ENCODE data around the gene APOBEC3B. TPM values are rescaled to one million over a fixed set of nuclear protein-coding genes. Genes with fewer than 3 reads are reported as not detected.
A peak's percentile ranks its signal among the peaks of the same experiment; 100 is the strongest.

Gene APOBEC3B
- total and polyA plus RNA-seq, 2 of the 8 experiments (the other 6 are each of a cell fraction or from before 2014, with no cell fraction given), result 14.2 to 74.9 TPM

DNA sequence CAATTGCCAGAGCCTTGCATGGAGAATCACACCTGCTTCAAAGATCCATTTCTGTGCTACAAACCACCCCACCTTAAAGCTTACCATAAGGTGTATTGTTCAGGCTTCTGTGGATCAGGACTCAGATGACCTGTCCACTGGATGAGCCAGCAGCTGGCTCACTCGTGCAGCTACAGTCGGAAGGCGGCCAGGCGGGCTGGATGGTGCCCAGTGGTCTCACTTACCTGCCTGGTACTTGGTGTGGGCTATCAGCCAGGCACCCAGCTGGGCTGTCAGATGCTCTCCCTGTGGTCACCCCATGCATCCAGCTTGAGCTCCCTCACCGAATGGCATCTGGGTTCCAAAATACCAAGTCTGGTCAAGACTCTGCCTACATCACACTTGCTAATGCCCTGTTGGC, 10.9 kb upstream of the APOBEC3B start:
- H3K36me3 ChIP-seq (ENCODE audit: control insufficient read depth in 2 of 4, insufficient read depth in 4 of 4, low read length in 3 of 4), result no peaks in the 10 kb centered on the region
- H2BK15ac ChIP-seq (ENCODE audit: low read length), result 0 out of 2 replicates have a peak overlapping the region, but pooled peaks have one; percentile 16
- no peak overlapping the region for H3K23ac ChIP-seq (ENCODE audit: insufficient read length)
- H4K91ac ChIP-seq (replicated peaks; ENCODE audit: insufficient read length, low read length), result no peak overlapping the region
- no peak overlapping the region for H2BK5ac ChIP-seq (ENCODE audit: low read depth, low read length)
- peaks cover 0 to 7% (median 2%) of the 10 kb centered on the region in 4 experiments; a peak in 3 of 7 replicates for H3K4me1 ChIP-seq (replicated peaks in 1 of 4; ENCODE audit: control insufficient read depth in 3 of 4, insufficient read depth in 4 of 4, low read length in 3 of 4)
- H3K79me1 ChIP-seq (ENCODE audit: low read depth, low read length), result no peaks in the 10 kb centered on the region
- FAIRE-seq (no peak), DNase-seq (ENCODE audit: low read depth in 1 of 2, low spot score in 2 of 2) (no peak)
- H3K27me3 ChIP-seq (replicated peaks in 1 of 4; ENCODE audit: control insufficient read depth in 3 of 4, extremely low read depth in 1 of 4, insufficient read depth in 3 of 4, low read length in 3 of 4), result no peaks in the 10 kb centered on the region; a peak in 2 of 7 replicates
- H3K4ac ChIP-seq (replicated peaks; ENCODE audit: insufficient read length, low read depth, low read length), result no peak overlapping the region
- peak overlapping the region; percentile 14; the same call in 1 of the 2 replicates for H2BK12ac ChIP-seq (ENCODE audit: low read depth, low read length)
- no peak overlapping the region for H4K5ac ChIP-seq (ENCODE audit: insufficient read length, low read depth, low read length)
- H3K56ac ChIP-seq (replicated peaks; ENCODE audit: insufficient read length, low read depth, low read length), result no peak overlapping the region
- ChIA-PET CTCF (ENCODE audit: partially characterized antibody) (interaction anchor here (0.6 to 7.1 kb wide), 12 partner anchors 12 to 338 kb away, joined by 3 to 63 read pairs (median 3); partner anchors contain the start of gene APOBEC3B), POLR2A (ENCODE audit: partially characterized antibody) (interaction anchor here (2.0 kb wide), 1 partner anchor 11 kb away, joined by 8 read pairs; the partner anchor contains the start of gene APOBEC3B)
- 100% methylated on average over 5 of the region's 5 CpGs; no CpG with 5 or more reads in 1 of the 2 experiments for WGBS, 2 experiments (ENCODE audit: extremely low coverage in 1 of 2, insufficient coverage in 1 of 2, insufficient read length in 1 of 2, insufficient replicate concordance in 2 of 2, low coverage in 1 of 2, low lambda C conversion rate in 2 of 2, missing lambda C conversion rate in 1 of 2)
- H2BK20ac ChIP-seq (ENCODE audit: low read length), result no peak overlapping the region; the same call in 1 of the 2 replicates
- H4K20me1 ChIP-seq (replicated peaks in 1 of 2; ENCODE audit: control insufficient read depth in 1 of 2, insufficient read depth in 2 of 2, low read length in 2 of 2), result no peaks in the 10 kb centered on the region
- H3K9ac ChIP-seq (replicated peaks in 1 of 4; ENCODE audit: extremely low read depth in 1 of 4, low read depth in 3 of 4, low read length in 3 of 4), result no peak overlapping the region
- H3K23me2 ChIP-seq (ENCODE audit: low read depth, low read length), result no peaks in the 10 kb centered on the region
- no peak overlapping the region for H3K14ac ChIP-seq (ENCODE audit: insufficient read length)
- no peaks in the 10 kb centered on the region for H3K79me2 ChIP-seq (ENCODE audit: control insufficient read depth in 1 of 2, insufficient read depth in 2 of 2, low read length in 2 of 2)
- H2AFZ ChIP-seq (ENCODE audit: low read length), result no peak overlapping the region
- H4K8ac ChIP-seq (ENCODE audit: extremely low read depth, insufficient read depth, low read length), result no peak overlapping the region
- H3K27ac ChIP-seq (ENCODE audit: low read depth, low read length), result no peak overlapping the region
- H3K18ac ChIP-seq (ENCODE audit: extremely low read depth, low read length), result no peak overlapping the region
- no peak overlapping the region for H2AK5ac ChIP-seq (ENCODE audit: low read depth, low read length)
- H3K9me3 ChIP-seq (ENCODE audit: insufficient read depth in 2 of 2, low read depth in 1 of 2, low read length in 1 of 2), result peaks cover 6 to 10% of the 10 kb centered on the region in 2 experiments; a peak in 3 of 4 replicates
- no peak overlapping the region for H2BK120ac ChIP-seq (replicated peaks; ENCODE audit: low read depth, low read length)
- H3K4me2 ChIP-seq (ENCODE audit: insufficient read depth in 1 of 2, low read depth in 2 of 2, low read length in 2 of 2), result no peak overlapping the region
- no peak overlapping the region for H3K4me3 ChIP-seq (ENCODE audit: extremely low read depth in 1 of 4, insufficient read depth in 2 of 4, low read depth in 3 of 4, low read length in 4 of 4)
- TF ChIP-seq PHF8 (conservative IDR thresholded peaks at IDR 0.05; ENCODE audit: low read depth, low read length) (no peak), BACH1 (IDR thresholded peaks at IDR 0.05; ENCODE audit: low read length) (no peak), KDM4A (IDR thresholded peaks at IDR 0.05; ENCODE audit: low read depth, low read length, severe bottlenecking) (no peak), RBBP5 (IDR thresholded peaks at IDR 0.05; ENCODE audit: borderline replicate concordance, low read depth, low read length) (no peak), EZH2 (IDR thresholded peaks at IDR 0.05; ENCODE audit: low read depth, low read length, severe bottlenecking) (no peak), RNF2 (IDR thresholded peaks at IDR 0.05; ENCODE audit: borderline replicate concordance, low read depth, low read length, missing control alignments, poor library complexity, severe bottlenecking) (no peak), SIN3A (conservative IDR thresholded peaks at IDR 0.05 in 1 of 2, IDR thresholded peaks at IDR 0.05 in 1 of 2; ENCODE audit: low read depth in 1 of 2, low read length in 2 of 2) (no peak), CBX5 (IDR thresholded peaks at IDR 0.05; ENCODE audit: low read depth, low read length) (no peak), HDAC6 (IDR thresholded peaks at IDR 0.05; ENCODE audit: low read depth, low read length) (no peak)
- TF ChIP-seq, protein P1, sequence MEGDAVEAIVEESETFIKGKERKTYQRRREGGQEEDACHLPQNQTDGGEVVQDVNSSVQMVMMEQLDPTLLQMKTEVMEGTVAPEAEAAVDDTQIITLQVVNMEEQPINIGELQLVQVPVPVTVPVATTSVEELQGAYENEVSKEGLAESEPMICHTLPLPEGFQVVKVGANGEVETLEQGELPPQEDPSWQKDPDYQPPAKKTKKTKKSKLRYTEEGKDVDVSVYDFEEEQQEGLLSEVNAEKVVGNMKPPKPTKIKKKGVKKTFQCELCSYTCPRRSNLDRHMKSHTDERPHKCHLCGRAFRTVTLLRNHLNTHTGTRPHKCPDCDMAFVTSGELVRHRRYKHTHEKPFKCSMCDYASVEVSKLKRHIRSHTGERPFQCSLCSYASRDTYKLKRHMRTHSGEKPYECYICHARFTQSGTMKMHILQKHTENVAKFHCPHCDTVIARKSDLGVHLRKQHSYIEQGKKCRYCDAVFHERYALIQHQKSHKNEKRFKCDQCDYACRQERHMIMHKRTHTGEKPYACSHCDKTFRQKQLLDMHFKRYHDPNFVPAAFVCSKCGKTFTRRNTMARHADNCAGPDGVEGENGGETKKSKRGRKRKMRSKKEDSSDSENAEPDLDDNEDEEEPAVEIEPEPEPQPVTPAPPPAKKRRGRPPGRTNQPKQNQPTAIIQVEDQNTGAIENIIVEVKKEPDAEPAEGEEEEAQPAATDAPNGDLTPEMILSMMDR (IDR thresholded peaks at IDR 0.05; ENCODE audit: control extremely low read depth in 1 of 3, insufficient read depth in 1 of 3, low read depth in 1 of 3, low read length in 3 of 3), result no peak
